Measurements from ENCODE around the gene FGF22.

- TF ChIP-seq CBX2 (IDR thresholded peaks at IDR 0.05; ENCODE audit: borderline replicate concordance, low read depth) (no peak), MAZ (IDR thresholded peaks at IDR 0.05; ENCODE audit: borderline replicate concordance, low read depth, low read length) (0 out of 2 replicates have a peak, but pooled peaks have one; percentile 21), CTCF (IDR thresholded peaks at IDR 0.05) (peak; percentile 41), USF2 (IDR thresholded peaks at IDR 0.05) (peak; percentile 77), EP300 (IDR thresholded peaks at IDR 0.05) (no peak), POLR2A (IDR thresholded peaks at IDR 0.05; ENCODE audit: low read length) (peak; percentile 79), HOXA7 (CRISPR knock-in tag; IDR thresholded peaks at IDR 0.05) (no peak), SMC3 (IDR thresholded peaks at IDR 0.05) (peak; percentile 41; the same call in 2 of the 3 replicates), RNF2 (IDR thresholded peaks at IDR 0.05; ENCODE audit: borderline replicate concordance, low read depth) (no peak), PBX3 (IDR thresholded peaks at IDR 0.05) (peak; percentile 64), HES2 (IDR thresholded peaks at IDR 0.05) (no peak), RAD21 (conservative IDR thresholded peaks at IDR 0.05 in 1 of 2, IDR thresholded peaks at IDR 0.05 in 1 of 2) (peak in 1 of 2 experiments; percentile 13; a peak in 2 of 5 replicates), MAX (IDR thresholded peaks at IDR 0.05) (no peak; the same call in 1 of the 2 replicates), MYC (IDR thresholded peaks at IDR 0.05; ENCODE audit: borderline replicate concordance, low read length) (peak; percentile 62)
These were observed 40.8 kb downstream of the FGF22 start for GRCh38 chr19:680287-681028.
